ENCODE data around the gene STX3.
"Not testable (repeated sequence)": the region's sequence is repeated elsewhere in the genome, so short reads cannot be mapped to it uniquely, and the experiment has no call there.

STX3 gene

DNA sequence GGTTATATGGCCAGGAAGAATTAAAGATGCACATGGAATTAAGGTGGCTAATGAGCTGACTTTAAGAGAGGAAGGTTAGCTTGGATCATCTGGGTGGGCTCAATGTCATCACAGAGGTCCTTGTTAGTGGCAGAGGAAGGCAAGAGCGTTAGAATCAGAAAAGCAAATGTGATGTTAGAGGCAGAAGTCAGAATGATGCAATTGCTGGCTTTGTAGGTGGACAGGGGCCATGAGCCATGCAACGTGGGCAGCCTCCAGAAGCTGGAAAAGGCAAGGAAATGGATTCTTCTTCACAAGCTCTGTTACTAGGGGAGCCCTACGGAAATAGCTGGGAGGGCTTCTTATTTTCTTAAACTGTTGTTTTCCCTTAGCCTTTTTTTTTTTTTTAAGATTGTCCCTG lies 92.5 kb downstream of the STX3 start:
- no peak for DNase-seq

DNA sequence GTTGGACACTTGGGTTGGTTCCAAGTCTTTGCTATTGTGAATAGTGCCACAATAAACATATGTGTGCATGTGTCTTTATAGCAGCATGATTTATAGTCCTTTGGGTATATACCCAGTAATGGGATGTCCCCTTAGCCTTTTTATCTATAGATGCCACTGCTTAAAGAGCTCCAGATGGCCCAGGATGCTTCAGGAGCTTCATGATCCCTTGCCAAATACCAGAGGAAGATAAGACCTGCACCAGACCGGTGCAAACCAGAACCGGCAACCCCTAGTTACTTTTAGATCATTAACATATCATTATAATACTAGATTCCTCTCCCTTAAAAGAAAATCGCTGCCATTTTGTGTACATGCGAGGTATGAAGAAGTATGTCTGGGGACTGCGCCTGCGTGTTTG lies 93.3 kb downstream of the STX3 start:
- DNase-seq: not testable (repeated sequence)

DNA sequence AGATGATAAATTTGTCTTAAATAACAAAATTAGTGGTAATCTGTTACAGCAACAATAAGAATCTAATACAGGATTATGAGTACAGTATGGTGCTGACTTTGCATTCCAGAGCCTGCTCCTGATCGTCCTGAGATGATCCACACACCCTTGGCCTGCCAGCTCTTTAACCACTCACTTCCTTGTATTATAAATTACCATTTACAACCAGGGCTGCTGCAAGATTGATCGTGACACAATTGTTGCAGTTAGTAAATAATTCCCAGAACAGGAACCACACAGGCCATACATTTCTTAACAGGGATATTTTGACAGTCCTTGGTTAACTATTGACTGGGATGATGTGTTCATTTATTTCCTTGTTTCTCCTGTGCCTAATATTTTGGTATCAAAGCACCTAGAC lies 94.0 kb downstream of the STX3 start:
- DNase-seq: no peak

DNA sequence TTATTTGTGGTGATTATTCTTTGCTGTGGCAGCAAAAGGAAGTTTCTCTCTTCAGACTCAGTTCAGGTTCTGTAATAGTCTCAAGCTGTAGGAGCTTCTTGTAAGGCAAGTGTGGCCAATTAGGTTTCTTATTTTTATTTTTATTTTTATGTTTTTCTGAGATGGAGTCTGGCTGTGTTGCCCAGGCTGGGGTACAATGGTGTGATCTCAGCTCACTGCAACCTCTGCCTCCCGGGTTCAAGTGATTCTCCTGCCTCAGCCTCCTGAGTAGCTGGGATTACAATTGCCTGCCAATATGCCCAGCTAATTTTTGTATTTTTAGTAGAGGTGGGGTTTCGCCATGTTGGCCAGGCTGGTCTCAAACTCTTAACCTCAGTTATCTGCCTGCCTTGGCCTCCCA lies 94.4 kb downstream of the STX3 start:
- not testable (repeated sequence) for DNase-seq

DNA sequence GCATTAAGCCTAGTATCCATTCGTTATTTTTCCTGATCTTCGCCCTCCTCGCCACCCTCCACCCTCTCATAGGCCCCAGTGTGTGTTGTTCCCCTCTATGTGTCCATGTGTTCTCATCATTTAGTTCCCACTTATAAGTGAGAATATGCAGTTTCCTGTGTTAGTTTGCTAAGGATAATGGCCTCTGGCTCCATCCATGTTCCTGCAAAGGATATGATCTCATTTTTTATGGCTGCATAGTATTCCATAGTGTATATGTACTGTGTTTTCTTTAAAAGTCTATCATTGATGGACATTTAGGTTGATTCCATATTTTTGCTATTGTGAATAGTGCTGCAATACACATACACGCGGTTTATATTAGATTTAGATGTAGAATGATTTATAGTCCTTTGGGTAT lies 96.2 kb downstream of the STX3 start:
- DNase-seq: not testable (repeated sequence)

DNA sequence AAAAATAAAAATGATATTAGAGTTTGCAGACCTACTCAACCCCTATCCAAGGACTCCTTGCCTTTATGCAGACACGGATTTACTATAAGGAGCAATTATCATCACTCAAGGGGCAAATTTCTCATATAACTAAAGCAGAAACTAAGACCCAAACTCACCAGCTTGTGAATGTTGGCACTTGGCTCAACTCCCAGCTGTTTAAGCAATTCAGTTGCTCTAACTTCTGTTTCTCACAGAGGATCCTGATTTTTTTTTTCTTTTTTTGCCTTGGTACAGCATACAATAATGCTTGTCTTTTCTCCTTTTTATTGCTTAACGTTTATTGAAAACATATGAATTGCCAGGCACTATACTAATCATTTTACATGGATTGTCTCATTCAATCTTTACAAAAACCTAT lies 99.7 kb downstream of the STX3 start:
- no peak for DNase-seq

Data from right hindlimb (tissue), 1 donor.